HG03432 (cell line): Measurements from ENCODE around the gene SETD2.

Experiments used
- ATAC-seq: cut with Tn5 transposase; IDR thresholded peaks from one replicate; pipeline ENCODE4 v1.9.1; 2021; ENCODE audit warnings: mild to moderate bottlenecking, moderate library complexity; ENCODE audit not compliant: unreplicated experiment

Gene SETD2

DNA sequence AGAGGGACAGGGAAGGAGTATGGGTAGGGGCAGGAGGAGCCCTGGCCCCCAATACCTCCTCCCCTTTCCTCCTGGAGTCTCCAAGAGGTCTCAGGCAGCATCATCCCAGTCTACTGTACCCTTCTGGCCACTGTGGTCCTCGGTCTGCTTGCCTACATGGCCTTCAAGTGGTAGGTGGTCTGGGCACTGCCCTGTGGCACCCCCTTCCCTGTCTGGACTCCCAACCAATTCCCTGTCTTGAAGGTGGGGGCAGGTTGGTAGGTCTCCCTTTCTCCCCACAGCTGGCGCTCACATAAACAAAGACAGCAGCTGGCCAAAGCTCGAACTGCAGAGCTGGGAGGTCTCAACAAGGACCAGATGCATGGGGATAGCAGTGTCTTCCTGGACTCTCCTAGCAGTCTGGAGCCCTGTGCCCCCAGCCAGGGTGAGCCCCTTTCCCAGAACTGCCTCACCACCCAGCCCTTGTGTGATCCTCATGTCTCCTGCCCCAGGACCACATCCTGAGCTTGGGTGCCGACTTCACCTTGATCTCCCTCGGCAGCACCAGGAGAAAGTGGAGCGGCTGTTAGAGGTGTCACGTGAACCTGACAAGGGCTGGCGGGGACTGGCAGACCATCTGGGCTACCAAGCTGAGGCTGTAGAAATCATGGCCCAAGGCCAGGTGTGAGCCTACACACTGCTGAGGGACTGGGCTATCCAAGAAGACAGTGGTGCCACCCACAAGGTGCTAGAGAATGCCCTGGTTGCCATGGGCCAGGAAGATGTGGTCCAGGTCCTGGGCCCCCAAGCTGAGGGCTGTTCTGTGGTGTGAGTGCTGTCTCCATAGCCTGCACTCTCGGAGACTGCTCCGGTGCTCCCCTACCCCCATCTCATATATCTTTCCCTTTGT, 151.3 kb downstream of the SETD2 start:
- ATAC-seq = no peak

DNA sequence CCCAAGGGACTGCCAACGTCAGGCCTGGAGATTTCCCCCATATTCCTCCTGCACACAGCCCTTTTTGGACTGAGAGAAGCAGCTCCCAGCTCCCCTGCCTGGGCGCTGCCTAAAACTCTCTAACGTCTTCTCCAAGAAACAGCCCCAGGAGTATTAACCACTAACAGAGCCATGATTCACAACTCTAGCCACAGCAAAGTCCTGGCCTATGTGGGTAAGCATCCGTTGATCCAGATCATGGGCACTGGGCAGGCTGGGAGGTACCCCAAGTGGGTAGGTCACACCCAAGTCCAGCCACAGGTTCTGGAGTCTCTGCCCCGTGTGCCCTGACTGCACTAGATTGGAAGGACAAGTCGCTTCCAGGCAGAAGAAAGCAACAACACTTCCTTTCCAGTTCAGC, 152.5 kb downstream of the SETD2 start:
- no peak for ATAC-seq

DNA sequence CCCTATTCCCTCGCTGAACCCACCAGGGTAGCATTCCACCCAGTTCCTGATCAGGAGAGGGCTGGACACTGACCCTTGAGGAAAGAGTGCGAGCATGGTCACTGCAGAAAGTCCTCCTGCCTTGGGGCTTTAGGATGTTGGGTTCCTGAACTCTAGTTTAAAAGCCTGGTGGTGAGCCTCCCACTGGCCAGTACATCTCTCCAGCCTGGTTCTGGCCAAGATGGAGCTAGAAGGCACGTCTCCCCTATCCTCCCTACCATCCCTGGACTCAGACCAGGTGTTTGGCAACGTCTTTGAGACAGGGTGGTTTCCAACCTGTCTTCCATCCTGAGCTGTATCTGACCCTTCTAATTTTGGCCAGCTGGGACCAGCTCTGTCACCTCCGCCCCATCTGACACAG, 153.0 kb downstream of the SETD2 start:
- no peak for ATAC-seq

DNA sequence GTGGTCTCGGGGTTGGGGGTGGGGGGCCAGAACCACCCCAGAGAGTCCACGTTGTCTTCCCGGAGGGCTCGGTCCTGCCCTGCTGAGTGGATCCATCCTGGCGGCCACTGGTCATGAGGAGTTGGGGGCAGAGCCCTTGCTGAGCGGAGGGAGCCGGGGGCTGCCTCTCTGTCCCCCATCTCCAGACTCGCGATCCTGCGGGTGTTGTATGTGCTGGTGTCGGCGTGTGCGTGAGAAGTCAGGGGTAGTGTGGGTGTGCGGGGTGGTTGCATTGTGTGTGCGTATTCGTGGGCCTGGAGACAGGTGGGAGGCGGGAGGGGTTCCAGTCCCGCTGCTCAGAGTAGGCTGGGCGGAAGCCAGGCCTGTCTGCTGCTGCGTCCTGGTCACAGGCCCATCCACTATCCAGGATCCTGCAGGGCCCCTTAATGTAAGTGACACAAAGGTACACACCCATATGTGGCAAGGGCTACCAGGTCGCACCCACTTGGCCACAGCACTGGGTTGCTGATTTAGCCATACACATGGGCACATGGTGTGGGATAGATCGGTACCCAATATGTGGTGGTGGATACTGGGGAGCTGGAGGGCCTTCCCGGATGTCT, 153.7 kb downstream of the SETD2 start:
- ATAC-seq = no peak

DNA sequence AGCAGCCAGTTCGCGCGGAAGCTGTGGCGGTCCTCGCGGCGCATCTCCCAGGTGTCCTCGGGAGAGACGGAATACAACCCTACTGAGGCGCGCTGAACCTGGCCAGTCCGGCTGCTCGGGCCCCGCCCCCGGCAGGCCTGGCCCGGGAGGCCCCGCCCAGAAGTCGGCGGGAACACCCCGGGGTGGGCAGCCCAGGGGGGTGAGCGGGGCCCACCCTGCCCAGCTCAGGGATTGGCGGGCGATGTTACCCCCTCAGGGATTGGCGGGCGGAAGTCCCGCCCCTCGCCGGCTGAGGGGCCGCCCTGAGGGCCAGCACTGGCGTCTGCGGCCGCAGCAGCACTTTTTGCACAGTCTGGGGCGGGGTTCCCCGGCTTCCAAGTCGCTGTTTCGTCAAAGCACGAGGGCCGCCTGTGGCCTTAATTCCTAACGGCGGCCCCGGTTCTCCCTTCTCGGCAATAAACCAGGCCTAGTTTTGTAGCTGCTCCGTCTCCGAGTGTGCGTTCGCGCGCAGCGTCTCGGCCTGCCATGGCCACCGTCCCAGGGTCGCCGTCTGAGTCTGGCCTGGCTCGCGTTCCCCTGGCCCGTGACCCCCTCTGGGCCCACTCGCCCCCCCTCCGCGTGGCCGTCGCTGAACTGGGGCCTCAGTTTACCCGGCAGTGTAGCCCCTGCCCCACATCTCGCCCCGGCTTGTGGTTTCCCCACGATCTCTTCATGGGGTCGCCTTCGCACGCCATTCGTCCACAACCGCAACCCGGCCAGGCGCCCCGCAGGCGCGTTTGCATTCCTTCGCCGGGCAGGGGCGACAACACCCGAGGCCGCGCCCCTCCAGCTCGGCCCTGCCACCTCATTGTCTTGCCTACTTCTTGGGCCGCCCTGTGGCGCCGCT, 154.4 kb downstream of the SETD2 start:
- ATAC-seq = peak; percentile 79

DNA sequence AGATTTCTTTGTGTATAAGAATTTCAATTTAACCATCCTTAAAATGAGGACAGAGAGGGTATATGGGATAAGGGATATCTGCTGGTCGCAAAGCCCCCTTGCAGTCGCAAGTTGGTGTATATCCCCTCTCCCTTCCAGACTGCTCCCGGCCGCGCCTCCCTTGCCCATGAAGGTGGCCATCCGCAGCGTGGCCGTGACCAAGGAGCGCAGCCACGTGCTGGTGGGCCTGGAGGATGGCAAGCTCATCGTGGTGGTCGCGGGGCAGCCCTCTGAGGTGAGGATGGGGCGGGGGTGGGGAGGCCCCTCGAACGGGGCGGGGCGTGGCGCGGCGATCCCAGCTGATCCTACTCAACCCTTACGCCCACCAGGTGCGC, 155.1 kb downstream of the SETD2 start:
- ATAC-seq = no peak

DNA sequence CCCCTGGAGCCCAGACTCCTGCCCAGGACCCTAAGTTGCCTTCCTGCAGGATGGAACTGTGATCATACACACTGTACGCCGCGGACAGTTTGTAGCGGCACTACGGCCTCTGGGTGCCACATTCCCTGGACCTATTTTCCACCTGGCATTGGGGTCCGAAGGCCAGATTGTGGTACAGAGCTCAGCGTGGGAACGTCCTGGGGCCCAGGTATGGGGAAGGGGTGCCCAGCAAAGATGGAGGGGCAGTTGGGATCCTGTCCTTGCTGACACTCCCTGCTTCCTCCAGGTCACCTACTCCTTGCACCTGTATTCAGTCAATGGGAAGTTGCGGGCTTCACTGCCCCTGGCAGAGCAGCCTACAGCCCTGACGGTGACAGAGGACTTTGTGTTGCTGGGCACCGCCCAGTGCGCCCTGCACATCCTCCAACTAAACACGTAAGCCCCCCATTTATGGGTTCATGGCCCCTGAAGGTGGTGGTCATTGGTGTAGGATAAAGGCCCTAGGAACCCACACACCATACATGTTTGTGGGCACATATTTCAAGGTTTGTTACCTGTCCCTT, 155.6 kb downstream of the SETD2 start:
- no peak for ATAC-seq

DNA sequence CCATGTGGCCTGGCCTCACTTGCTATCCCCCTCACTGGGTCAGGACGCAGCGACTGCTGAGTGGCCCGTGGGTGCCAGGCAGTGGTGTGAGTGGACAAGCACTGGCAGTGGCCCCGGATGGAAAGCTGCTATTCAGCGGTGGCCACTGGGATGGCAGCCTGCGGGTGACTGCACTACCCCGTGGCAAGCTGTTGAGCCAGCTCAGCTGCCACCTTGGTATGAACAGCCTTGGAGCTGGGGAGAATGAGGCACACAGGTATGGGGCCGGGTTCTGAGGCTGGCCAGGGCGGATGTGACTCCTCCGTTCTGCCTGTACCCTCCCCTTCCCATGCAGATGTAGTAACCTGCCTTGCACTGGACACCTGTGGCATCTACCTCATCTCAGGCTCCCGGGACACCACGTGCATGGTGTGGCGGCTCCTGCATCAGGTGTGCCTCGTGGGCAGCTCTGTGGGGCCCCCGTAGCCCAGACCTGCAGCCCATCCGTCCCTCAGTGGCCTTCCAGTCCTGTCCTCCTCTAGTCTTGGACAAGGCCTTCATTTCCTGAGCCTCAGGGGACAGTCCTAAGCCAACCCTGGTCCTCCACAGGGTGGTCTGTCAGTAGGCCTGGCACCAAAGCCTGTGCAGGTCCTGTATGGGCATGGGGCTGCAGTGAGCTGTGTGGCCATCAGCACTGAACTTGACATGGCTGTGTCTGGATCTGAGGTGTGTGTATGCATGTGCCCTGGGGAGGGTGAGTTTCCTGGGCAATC, 156.3 kb downstream of the SETD2 start:
- ATAC-seq = no peak

DNA sequence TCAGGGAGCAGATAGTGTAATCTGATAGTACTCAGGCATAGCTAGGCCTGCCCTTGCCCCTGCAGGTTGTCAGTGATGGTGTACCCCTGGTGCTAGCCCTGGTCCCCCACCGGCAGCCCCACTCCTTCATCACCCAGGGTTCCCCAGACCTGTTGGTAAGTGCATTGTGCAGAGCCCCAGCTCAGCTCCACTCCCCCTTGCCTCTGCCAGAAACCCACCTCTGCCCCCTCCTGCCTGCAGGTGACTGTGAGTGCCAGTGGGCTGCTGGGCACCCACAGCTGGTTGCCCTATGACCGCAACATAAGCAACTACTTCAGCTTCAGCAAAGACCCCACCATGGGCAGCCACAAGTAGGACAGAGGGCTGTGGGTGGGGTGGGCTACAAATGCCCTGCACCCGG, 156.9 kb downstream of the SETD2 start:
- no peak for ATAC-seq

DNA sequence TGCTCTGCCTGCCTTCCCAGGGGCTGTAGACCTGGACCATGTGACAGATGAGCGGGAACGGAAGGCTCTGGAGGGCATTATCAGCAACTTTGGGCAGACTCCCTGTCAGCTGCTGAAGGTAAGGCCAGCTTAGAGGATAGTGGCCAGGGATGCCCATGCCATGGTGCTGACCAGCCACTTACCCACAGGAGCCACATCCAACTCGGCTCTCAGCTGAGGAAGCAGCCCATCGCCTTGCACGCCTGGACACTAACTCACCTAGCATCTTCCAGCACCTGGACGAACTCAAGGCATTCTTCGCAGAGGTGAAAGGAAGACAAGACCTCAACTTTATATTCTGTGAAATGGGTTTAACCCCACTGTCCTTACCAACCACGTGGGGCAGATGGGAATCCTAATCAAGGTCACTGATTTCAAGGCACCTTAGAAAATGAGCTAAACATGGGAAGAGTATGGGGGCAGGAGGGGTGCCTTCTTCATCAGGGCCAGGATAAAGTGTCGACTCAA, 157.7 kb downstream of the SETD2 start:
- ATAC-seq = no peak

DNA sequence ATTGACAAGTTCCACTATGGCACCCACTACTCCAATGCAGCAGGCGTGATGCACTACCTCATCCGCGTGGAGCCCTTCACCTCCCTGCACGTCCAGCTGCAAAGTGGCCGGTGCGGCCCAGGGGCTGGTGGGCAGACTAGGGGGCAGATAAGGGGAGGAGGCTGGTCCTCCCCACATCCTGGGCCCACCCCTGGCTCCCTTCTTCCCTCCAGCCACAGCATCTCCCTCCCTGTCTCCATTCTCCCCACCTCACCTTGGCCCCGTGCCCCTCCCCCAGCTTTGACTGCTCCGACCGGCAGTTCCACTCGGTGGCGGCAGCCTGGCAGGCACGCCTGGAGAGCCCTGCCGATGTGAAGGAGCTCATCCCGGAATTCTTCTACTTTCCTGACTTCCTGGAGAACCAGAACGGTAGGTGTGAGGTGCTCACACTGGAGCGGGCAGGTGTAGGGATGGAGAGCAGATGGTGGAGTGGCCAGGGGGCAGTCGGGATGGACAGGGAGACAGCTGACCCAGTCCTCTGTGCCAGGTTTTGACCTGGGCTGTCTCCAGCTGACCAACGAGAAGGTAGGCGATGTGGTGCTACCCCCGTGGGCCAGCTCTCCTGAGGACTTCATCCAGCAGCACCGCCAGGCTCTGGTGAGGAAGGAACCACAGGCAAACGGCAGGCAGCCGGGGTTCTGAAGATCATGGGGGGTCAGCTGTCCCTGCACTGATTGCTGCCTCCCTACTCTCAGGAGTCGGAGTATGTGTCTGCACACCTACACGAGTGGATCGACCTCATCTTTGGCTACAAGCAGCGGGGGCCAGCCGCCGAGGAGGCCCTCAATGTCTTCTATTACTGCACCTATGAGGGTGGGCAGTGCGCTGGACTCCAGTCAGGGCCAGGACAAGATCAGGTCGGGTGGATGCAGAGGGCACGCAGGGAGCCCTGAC, 158.4 kb downstream of the SETD2 start:
- no peak for ATAC-seq

DNA sequence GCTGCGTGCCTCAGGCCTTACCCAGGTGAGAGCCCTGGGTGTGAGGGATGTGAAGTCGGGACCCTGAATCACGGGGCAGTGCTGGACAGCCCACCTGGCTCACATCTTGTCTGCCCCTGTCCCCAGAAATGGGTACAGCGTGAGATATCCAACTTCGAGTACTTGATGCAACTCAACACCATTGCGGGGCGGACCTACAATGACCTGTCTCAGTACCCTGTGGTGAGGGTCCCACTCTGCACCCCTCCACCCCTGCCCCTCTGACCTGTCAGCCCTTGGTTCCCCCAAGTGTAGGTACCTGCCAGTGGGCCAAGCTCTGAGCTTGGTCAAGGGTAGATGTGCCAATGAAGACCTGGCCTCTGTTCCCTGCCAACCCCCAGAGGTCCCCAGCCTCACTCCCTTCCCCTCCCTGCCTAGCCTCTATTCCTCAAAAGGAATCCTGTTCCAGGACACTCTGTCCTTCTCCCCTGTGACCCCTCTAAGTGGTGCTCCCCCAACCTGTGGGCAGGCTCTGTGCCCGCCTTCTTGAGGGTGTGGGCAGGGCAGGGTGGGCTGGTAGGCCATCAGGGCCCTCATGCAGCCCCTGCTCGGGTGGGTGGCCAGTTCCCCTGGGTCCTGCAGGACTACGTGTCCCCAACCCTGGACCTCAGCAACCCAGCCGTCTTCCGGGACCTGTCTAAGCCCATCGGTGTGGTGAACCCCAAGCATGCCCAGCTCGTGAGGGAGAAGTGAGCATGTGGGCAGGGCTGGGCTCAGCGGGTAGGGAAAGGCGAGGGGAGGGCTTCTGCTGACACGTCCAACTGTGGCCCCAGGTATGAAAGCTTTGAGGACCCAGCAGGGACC, 159.3 kb downstream of the SETD2 start:
- no peak for ATAC-seq

DNA sequence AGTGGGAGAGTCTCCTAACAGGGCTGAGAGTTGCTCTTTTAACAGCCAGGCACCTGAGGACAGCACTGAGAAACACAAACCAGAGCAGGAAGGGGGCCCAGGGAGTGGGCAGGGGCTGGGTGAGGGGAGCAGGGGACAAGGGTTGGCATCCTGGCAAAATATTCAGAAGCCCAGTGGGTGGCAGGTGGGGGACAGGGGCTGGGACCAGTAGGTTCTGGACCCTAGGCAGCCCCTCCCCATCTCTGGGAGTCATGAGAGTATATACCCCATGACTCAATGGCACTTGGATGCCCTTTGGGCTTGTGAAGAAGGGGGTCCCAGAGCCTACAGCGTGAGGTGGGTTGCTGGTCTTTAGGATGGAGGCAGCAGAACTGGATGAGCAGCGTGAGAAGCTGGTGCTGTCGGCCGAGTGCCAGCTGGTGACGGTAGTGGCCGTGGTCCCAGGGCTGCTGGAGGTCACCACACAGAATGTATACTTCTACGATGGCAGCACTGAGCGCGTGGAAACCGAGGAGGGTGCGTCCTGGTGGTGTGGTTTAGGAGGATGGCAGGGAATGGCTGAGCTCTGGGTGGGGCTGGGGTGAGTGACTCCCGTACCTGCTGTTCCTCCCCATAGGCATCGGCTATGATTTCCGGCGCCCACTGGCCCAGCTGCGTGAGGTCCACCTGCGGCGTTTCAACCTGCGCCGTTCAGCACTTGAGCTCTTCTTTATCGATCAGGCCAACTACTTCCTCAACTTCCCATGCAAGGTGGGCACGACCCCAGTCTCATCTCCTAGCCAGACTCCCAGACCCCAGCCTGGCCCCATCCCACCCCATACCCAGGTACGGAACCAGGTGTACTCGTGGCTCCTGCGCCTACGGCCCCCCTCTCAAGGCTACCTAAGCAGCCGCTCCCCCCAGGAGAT, 160.2 kb downstream of the SETD2 start:
- no peak for ATAC-seq

DNA sequence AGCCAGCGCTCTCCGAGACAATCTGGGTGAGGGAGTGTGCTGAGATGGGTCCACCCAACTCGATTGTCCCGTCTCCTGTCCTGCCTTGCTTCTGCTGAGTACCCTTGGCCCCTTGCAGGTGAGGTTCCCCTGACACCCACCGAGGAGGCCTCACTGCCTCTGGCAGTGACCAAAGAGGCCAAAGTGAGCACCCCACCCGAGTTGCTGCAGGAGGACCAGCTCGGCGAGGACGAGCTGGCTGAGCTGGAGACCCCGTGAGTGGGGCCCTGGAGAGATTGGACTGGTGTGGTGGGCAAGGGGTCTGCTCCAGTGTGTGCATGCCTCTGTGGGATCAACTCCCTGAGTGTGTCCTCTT, 160.9 kb downstream of the SETD2 start:
- ATAC-seq = no peak

DNA sequence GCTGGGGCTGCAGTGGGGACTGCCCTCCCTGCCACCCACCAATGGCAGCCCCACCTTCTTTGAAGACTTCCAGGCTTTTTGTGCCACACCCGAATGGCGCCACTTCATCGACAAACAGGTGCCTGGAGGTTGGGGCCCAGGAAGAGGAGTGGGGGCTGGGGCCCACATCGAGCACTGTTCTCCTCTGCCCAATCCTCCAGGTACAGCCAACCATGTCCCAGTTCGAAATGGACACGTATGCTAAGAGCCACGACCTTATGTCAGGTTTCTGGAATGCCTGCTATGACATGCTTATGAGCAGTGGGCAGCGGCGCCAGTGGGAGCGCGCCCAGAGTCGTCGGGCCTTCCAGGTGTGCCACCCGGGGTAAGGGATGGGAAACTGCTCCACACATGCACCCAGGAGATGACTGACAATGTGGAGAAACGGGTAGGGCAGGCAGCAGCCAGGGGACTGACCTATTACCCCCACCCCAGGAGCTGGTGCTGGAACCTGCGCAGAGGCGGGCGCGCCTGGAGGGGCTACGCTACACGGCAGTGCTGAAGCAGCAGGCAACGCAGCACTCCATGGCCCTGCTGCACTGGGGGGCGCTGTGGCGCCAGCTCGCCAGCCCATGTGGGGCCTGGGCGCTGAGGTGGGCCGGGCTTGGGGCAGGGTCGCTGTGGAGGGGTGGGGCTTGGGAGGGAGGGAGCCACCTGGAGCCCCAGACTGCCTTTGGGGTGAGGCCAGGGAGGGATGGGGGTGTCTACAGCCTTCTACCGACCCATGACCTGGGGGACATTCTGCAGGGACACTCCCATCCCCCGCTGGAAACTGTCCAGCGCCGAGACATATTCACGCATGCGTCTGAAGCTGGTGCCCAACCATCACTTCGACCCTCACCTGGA, 161.5 kb downstream of the SETD2 start:
- ATAC-seq = no peak

DNA sequence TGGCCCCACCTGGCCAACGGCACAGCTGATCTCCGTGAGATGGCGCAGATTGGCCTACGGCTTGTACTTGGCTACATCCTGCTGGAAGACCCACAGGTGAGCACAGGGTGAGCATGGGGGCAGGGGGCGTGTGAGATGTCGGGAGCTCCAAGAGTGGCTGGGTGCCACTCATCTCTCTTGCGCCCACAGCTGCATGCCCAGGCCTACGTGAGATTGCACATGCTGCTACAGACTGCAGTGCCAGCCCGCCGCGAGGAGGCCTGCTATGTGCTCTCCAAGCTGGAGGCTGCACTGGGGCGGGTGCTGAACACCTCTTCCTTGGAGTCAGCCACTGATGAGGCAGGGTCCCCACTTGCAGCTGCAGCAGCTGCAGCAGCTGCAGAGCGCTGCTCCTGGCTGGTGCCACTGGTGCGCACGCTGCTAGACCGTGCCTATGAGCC, 162.2 kb downstream of the SETD2 start:
- no peak for ATAC-seq
